Tibial nerve (tissue), 4 donors: Measurements from ENCODE around the gene AFAP1. TPM values are rescaled to one million over a fixed set of nuclear protein-coding genes. Genes with fewer than 3 reads are reported as not detected.
A peak's percentile ranks its signal among the peaks of the same experiment; 100 is the strongest.

Experiments
- DNase-seq, 2 donors: peaks; one replicate each; pipeline ENCODE4 v3.0.0-alpha.2; 2019; ENCODE audit warnings: low spot score in 2 of 2
- H3K27ac ChIP-seq, 4 donors: fragments of 200-600 bp; sonication (generic) in 3 of 4; one replicate each; pipeline ENCODE4 v1.5.1; 2017 to 2019; ENCODE audit warnings: mild to moderate bottlenecking in 1 of 4
- H3K27me3 ChIP-seq, 2 donors: fragments of 200-600 bp; sonication (generic) in 1 of 2; one replicate each; pipeline versions ENCODE4 v1.5.1 to v1.6.0; 2017 to 2019
- H3K36me3 ChIP-seq, 3 donors: fragments of 200-600 bp; sonication (generic); one replicate each; pipeline ENCODE4 v1.5.1; 2018 to 2019
- H3K4me1 ChIP-seq, 4 donors: fragments of 200-600 bp; sonication (generic) in 3 of 4; one replicate each; pipeline ENCODE4 v1.5.1; 2017 to 2019
- H3K4me3 ChIP-seq, 4 donors: fragments of 200-600 bp; sonication (generic) in 3 of 4; one replicate each; pipeline ENCODE4 v1.5.1; 2017 to 2019; ENCODE audit warnings: mild to moderate bottlenecking in 1 of 4, moderate library complexity in 1 of 4
- H3K9me3 ChIP-seq, 4 donors: fragments of 200-600 bp; sonication (generic) in 3 of 4; one replicate each; pipeline ENCODE4 v1.5.1; 2017 to 2019
- CTCF ChIP-seq, 5 experiments: fragments of 200-600 bp in 3 of 5; fragments of 450-650 bp in 2 of 5; sonication (generic) in 3 of 5; IDR thresholded peaks; one replicate each; pipeline ENCODE4 v1.5.1; 2016 to 2019; ENCODE audit warnings: antibody characterized with exemption in 5 of 5, mild to moderate bottlenecking in 3 of 5, moderate library complexity in 2 of 5
- EP300 ChIP-seq, 2 donors: sonication (generic); formaldehyde crosslinking; IDR thresholded peaks; one replicate each; pipeline ENCODE4 v1.6.1; 2017; ENCODE audit warnings: antibody characterized with exemption in 2 of 2, mild to moderate bottlenecking in 1 of 2
- POLR2A ChIP-seq, 2 donors: fragments of 450-650 bp; IDR thresholded peaks; one replicate each; pipeline ENCODE4 v1.6.1; 2017; ENCODE audit warnings: antibody characterized with exemption in 2 of 2, mild to moderate bottlenecking in 2 of 2, moderate library complexity in 2 of 2
- WGBS, 2 donors: methylation state at CpG; one replicate each; pipeline ENCODE4 v1.1.5; 2018; 5-methylcytosine and 5-hydroxymethylcytosine counted together
- total RNA-seq, 4 donors: library from RNA; depleted of rRNA; stranded (reverse); fragments of >200 nt; gene quantifications; one replicate each; pipeline ENCODE4 v1.1.0, GENCODE V29; 2016

AFAP1 gene
- total RNA-seq, 4 donors from 2014 or later = 23.2 to 34.9 (median 32.1) TPM

GRCh38 chr4:7974425-7974824, 34.8 kb upstream of the AFAP1 start:
- DNase-seq = no peak
- Histone ChIP-seq H3K4me3 (no peak overlapping the region), H3K36me3 (no peaks in the 10 kb centered on the region), H3K27ac (no peak overlapping the region), H3K9me3 (no peaks in the 10 kb centered on the region), H3K27me3 (no peaks in the 10 kb centered on the region), H3K4me1 (peaks cover 0 to 41% (median 14%) of the 10 kb centered on the region in 4 donors)
- TF ChIP-seq POLR2A (IDR thresholded peaks at IDR 0.05) (no peak), CTCF (IDR thresholded peaks at IDR 0.05) (no peak), EP300 (IDR thresholded peaks at IDR 0.05) (no peak)
- 100% methylated on average over 1 of the region's 1 CpG for WGBS, 2 donors

GRCh38 chr4:7973545-7973981, 33.9 kb upstream of the AFAP1 start:
- TF ChIP-seq POLR2A (IDR thresholded peaks at IDR 0.05) (no peak), EP300 (IDR thresholded peaks at IDR 0.05) (no peak), CTCF (IDR thresholded peaks at IDR 0.05) (no peak)
- no peaks in the 10 kb centered on the region for H3K27me3 ChIP-seq
- no peaks in the 10 kb centered on the region for H3K36me3 ChIP-seq
- no peak for DNase-seq
- peaks cover 0 to 43% (median 14%) of the 10 kb centered on the region in 4 donors for H3K4me1 ChIP-seq
- 71 to 77% methylated on average over 10 of the region's 10 CpGs for WGBS, 2 donors
- H3K9me3 ChIP-seq = no peaks in the 10 kb centered on the region
- H3K4me3 ChIP-seq = no peak overlapping the region
- no peak overlapping the region for H3K27ac ChIP-seq

GRCh38 chr4:7971881-7972500, 32.3 kb upstream of the AFAP1 start:
- no peaks in the 10 kb centered on the region for H3K9me3 ChIP-seq
- no peaks in the 10 kb centered on the region for H3K27me3 ChIP-seq
- peaks cover 0 to 45% (median 12%) of the 10 kb centered on the region in 4 donors for H3K4me1 ChIP-seq
- peak overlapping the region in 1 of 4 donors; percentile 8 for H3K27ac ChIP-seq
- H3K36me3 ChIP-seq = no peaks in the 10 kb centered on the region
- no peak for DNase-seq
- TF ChIP-seq POLR2A (IDR thresholded peaks at IDR 0.05) (no peak), EP300 (IDR thresholded peaks at IDR 0.05) (no peak), CTCF (IDR thresholded peaks at IDR 0.05) (no peak)
- 78 to 87% methylated on average over 8 to 9 of the region's 13 CpGs for WGBS, 2 donors
- H3K4me3 ChIP-seq = no peak overlapping the region

GRCh38 chr4:7971159-7971631, 31.5 kb upstream of the AFAP1 start:
- Histone ChIP-seq H3K4me3 (no peak overlapping the region), H3K27me3 (no peaks in the 10 kb centered on the region), H3K4me1 (peaks cover 0 to 45% (median 14%) of the 10 kb centered on the region in 4 donors), H3K27ac (peak overlapping the region in 3 of 4 donors; percentile 0 to 80 (median 73)), H3K9me3 (no peaks in the 10 kb centered on the region), H3K36me3 (no peaks in the 10 kb centered on the region)
- no peak for DNase-seq
- WGBS, 2 donors = no CpG with 5 or more reads among the region's 2 CpGs
- TF ChIP-seq CTCF (IDR thresholded peaks at IDR 0.05) (no peak), POLR2A (IDR thresholded peaks at IDR 0.05) (no peak), EP300 (IDR thresholded peaks at IDR 0.05) (no peak)

GRCh38 chr4:7970361-7970946, 30.8 kb upstream of the AFAP1 start:
- DNase-seq = no peak

More at GRCh38 chr4:7970361-7970946, 30.8 kb upstream of the AFAP1 start:
- peak overlapping the region; percentile 9 to 82 (median 76) for H3K27ac ChIP-seq
- TF ChIP-seq POLR2A (IDR thresholded peaks at IDR 0.05) = no peak
- 76 to 78% methylated on average over 13 of the region's 13 CpGs for WGBS, 2 donors
- H3K4me3 ChIP-seq = no peak overlapping the region
- H3K27me3 ChIP-seq = no peaks in the 10 kb centered on the region
- H3K4me1 ChIP-seq = peaks cover 0 to 46% (median 14%) of the 10 kb centered on the region in 4 donors
- no peaks in the 10 kb centered on the region for H3K36me3 ChIP-seq
- no peaks in the 10 kb centered on the region for H3K9me3 ChIP-seq
